Measurements from ENCODE around the gene PGM2L1.
A peak's percentile ranks its signal among the peaks of the same experiment; 100 is the strongest.
"Not testable (repeated sequence)": the region's sequence is repeated elsewhere in the genome, so short reads cannot be mapped to it uniquely, and the experiment has no call there.

PGM2L1 gene

DNA sequence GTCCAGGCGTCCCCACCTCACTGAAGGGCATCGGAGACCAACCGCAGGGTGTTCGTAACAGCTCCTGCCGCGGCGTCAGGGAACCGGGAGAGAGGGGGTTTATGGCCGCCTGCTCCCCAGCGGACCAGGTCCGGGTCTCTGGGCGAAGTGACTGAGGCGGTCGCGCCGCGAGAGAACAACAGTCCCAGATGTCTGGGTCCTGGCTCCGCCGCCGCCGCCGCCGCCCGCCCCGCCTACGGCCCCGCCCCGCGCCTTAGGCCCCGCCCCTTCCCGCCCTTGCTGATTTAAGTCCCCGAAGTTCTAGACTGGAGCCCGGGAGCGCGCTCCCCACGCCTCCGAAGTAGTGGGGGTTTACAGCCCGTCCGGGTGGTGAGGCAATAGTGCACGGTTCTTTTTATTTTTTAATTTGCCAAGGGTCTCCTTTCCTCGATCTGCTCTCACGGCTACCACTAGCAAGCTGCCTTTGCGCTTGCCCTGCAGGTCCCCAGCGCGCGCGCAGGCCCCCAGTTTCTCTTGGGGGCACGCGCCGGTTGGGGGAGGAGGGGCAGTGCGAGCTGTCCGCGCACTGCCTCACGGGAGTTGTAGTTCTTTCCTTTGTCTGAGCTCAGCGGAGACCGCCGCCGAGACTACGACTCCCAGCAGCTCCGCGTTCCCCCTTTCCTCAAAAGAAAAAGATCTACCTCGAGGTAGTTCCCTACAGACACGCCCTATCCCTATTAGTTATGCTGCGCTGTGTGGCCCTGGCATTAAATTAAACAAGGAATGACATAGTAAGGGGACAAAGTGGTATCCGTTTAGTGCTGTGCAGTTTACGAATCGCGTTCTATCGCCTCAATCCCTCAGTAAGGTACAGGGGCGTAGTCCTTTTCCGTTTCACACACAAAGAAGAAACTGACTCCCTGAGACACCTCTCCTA lies at the start of gene PGM2L1:
TSS of gene PGM2L1 (minus strand) at position 190 of the 916 bp plus-strand sequence. CDS start 272 bp downstream, outside the sequence.
- DNase-seq (ENCODE audit: low read depth in 2 of 2), result peak; percentile 86 to 87

DNA sequence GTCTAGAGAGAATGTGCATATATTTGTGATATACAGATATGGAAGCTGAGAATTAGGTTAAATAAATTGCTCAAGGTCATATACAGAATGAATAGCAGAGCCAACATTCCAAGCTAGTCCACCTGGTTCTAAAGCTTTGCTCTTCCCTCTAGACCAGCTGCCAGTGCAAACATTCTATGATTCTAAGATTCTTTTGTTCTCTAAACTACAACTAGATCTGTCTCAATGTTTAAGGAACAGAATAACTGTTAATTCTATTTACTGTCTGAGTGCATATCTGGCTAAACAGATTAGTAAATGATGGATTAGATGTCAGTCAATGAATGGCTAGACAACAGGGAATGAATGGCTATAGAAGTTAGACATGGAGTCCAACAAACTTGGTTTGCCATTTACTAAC lies 49.5 kb upstream of the PGM2L1 start:
- DNase-seq (ENCODE audit: low read depth in 2 of 2), result no peak

DNA sequence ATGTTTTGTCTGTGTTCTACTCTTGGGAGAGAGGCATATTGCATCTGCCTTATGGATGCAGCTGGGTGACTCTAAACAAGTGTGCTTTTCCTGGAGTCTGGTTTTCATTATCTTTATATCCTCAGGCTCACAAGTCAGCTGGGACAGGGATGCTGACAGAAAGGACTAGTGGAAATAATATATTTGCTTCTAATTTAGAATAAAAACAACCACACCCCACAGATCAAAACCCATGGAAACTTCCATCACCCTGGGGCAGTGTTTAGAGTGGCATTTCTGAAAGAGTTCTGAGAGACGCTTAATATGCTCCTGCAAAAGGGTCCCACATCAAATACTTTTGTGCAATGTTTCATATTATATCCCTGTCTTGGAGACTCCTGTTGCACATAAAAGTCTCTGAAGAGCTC lies 48.3 kb upstream of the PGM2L1 start:
- DNase-seq (ENCODE audit: low read depth in 2 of 2), result peak; percentile 34 to 40

DNA sequence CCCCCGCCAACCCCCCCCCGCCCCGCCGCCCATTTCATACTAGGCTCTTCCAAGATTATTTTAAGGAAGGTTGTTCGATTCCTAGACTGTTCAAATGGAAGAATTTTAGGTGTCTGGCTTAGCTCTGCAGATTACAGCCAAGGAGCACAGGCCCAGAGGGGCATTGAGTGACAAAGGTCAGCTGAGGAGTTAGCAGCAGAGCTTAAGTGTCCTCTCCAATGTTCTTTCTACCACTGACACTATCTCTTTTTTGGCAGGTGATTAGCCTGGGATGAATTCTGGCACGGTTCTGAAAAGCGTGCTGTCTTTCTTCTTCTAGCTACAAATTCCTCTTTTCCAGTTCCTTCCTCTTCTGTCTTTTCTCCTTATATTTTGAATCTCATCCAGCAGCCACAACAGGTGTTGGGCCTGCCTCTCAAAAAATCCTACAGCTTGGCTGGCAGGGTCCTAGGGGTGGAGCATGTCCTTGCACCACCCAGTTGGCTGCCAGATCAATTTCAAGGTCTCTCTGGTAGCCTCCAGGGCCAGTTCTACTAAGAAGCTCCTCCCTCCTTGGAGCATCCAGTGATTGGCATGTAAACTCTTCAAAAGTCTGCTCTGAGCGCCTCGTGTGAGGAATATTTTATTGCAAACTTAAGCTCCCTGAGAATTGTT lies 46.1 kb upstream of the PGM2L1 start:
- no peak for DNase-seq (ENCODE audit: low read depth in 2 of 2)

DNA sequence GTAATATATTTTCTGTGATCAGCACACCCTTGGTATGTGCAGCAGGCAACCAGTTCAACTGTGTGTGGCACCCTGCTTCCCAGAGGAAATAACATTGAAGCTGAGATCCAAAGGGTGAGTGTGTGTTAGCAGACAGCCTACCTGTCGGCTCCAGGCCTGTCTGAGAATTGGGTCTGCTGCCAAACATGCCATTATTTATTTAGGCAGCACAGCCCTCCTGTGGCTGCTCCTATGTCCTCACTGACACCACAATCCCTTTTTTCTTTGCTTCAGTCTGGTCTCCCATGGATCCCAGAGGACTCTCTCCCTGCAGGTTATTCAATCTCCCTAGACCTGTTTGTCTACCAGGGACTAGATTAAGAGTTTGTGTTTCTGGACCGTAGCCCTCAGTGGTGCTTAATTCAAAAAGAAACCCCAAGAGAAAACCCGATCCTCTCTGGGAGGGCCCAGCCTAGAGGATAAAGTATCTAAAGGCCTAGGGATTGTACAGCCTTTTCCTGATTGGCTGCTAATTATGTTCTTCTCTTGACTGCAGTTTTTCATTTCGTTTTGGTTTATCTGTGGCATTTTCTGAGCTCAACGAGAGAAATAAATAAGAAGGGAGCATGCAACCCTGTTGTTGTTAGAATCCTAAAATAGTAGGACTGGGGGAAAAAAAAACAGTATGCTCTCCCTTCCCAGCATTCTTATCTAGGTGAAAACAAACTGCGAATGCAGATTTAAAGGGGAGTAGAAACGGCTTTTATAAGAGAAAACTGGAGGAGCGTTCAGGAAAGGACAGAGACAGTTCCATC lies 45.0 kb upstream of the PGM2L1 start:
- DNase-seq (ENCODE audit: low read depth in 2 of 2), result no peak

DNA sequence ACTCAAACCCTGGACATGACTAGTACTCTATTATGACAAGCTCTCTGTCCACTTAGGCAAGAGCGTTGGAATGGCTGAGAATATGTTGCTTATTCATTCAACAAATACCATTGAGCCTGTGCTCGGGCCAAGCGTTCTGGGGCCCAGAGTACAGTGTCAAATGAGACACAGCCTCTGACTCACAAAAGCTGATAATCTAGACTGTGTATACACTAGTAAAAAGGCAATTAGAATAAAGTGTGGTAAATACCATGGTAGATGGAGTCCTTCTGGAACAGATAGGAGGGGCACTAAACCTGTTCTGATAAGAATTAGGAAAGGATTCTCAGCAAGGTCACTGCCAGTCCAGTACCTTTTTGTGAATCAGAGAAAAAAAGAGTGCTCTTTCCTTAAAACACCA lies 44.4 kb upstream of the PGM2L1 start:
- no peak for DNase-seq (ENCODE audit: low read depth in 2 of 2)

DNA sequence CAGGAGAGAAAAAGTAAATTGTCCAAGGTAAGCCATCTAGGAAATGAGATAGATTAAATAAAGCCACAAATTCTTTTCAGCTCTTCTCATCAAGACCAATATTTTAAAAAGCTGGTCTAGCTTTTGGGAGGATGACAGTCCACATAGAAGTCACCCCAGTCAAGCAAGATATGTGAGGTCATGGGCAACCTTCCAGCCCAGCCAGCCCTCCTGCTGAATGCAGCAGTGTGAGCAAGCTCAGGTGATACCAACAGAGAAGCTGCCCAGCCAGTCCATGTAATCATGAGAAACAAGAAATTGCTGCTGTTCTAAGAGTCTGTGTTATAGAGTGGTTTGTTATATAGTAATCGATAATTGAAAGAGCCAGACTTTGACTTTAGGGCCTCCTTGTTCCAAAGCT lies 40.4 kb upstream of the PGM2L1 start:
- no peak for DNase-seq (ENCODE audit: low read depth in 2 of 2)

DNA sequence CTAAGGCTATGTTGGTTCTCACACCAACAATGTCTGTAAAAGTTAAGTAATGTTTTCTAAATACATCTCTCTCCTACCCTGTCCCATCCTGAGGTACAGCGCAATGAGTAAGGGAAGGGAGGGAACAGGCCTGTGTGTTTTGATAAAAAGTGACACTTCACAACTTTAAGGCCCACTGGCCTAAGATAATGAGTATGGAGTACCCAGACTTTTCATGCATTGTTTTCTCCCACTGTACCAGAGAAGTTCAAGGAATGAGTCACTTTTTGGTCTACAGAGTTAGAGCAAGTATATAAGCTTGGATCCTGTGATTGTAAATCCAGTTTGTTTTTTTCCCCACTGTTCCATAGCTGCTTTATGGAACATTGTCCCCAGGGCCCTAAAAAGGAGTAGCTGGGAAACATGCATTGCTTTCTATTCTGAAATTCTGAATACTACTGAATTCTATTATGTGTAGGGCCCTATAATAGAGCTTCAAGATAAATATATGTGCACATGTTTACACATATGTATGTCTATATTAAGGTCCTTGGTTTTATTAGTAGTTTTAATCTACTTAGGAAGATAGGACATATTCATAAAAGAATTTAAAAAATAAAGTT lies 39.3 kb upstream of the PGM2L1 start:
- no peak for DNase-seq (ENCODE audit: low read depth in 2 of 2)

DNA sequence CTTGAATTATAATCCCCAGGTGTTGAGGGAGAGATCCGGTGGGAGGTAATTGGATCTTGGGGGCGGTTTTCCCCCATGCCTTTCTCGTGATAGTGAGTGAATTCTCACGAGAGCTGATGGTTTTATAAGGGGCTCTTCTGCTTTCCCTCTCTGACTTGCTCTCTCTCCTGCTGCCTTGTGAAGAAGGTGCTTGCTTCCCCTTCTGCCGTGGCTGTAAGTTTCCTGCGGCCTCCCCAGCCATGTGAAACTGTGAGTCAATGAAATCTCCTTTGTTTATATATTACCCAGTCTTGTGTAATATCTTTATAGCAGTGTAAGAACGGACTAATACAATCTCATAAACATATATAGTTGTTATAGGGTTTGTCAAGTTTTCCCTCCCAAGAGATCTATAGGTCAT lies 36.3 kb upstream of the PGM2L1 start:
- no peak for DNase-seq (ENCODE audit: low read depth in 2 of 2)

DNA sequence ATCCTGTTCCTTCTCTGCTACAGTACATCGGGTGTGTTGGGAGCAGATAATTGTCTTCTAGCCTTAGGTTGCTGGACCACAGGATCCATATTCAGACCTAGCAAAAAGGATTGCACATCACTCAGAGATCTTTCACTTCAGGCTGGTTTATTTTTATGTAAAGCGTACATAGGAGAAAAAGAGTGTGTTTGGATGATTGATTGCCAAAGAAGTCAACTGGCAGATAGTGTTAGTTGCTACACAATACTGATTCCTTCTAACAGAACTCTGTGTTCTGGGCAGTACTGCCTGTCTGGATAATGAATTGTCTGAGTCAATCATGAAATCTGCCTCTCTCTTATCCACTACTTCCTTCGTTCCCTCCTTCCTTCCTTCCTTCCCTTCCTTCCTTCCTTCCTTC lies 31.0 kb upstream of the PGM2L1 start:
- DNase-seq (ENCODE audit: low read depth in 2 of 2), result no peak

DNA sequence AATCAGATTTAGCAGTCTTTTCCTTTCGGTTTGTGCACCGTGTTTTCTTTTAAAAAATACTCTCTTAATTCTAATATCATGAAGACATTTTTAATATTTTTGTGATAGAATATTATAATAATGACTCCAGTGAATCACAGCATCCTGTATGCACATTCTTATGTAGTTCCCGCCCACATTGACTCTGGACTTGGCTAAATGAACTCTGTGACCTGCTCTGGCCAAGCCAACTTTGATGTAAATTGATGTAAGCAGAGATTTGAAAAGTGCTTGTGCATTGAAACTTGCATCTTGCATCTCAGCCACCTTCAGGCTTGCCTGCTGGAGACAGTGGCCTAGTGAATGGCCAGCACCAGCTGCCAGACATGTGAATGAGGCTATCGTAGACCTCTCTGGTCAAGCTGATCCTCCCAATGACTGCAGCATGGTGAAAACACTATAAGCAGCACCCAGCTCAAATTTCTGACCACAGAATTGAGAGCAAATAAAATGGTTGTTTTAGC lies 29.2 kb upstream of the PGM2L1 start:
- no peak for DNase-seq (ENCODE audit: low read depth in 2 of 2)

DNA sequence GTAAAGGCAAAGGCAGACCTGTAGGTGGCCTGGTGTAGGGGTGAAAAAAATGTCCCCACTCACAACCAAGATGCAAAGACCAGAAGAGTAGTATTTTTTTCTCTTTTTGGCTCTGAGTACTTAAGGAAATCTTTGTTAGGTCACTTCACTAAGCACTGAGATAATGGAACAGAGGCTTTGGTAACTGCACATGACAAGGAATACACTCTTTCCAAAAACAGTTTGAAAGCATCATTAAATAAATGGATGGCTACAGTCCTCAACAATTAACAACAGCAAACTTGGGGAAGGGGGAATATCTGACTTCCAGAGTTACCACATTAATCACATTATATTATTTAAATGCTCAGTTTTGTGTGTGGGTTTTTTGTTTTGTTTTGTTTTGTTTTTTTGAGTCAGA lies 26.9 kb upstream of the PGM2L1 start:
- no peak for DNase-seq (ENCODE audit: low read depth in 2 of 2)

DNA sequence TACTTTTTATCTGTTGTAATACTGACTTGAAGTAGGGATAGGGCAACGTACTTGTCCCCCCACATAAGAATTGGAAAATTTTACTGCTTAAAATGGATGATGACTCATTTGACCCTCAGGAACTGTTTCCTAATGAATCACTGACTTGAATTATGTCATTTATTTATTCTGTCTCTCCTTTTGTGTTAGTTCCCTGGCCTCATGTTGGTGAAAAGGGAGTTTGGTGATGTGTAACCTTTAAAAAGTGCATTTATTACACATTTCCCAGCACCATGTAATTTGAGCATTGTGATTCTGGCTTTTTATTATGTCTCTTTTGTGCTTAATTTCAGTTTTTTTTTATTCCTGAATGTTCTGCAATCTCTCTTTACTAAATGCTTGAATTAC lies 20.3 kb upstream of the PGM2L1 start:
- peak; percentile 44 to 49 for DNase-seq (ENCODE audit: low read depth in 2 of 2)

DNA sequence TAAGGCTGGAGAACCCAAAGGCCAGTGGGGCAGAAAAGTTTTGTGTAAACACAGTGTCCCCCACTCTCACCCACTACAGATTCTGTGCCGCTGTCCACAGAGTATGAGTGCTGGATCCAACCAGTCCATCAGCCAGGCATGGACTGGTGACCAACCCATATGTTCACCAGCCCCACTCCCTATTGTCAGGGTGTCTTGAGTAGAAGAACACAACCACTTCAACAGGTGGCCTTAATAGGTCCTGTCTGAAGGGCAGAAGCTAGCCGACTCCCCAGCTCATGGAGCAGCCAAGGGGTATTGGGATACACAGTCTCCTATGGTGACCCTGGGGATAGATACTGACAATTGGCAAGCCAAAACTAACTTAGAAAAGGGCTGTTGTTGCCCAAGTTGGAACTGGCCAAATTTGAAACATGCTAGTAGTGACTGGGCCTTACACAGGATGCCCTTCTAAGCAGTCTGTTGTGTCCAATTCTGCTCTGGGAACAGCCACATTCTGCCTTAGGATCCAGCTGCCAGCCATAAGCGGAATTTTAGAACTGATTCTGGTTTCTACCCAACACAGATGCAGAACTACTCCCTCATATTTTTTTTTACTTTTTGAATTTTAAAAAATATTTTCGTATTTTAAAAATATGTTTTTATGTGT lies 19.8 kb upstream of the PGM2L1 start:
- no peak for DNase-seq (ENCODE audit: low read depth in 2 of 2)

DNA sequence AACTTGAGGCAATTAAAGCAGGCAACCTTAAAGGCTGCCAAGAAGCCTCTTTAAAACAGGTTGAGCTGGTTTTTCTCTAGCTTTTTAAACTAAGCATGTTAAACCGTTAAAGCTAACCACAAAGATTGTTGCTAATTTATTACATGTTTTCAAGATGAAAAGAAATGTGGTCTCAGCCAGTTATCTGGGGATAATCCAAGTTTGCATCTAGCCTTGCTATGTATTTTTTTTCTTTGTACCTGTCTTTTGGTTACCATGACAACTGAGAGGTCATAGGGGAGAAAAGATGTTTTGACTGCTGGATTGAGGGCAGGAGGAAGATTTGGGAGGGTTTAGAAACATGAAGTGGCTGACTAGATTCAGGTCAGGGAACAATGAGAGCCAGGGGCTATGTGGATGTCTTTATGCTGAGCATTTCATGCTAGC lies 19.2 kb upstream of the PGM2L1 start:
- peak in 1 of 2 experiments; percentile 37 for DNase-seq (ENCODE audit: low read depth in 2 of 2)

DNA sequence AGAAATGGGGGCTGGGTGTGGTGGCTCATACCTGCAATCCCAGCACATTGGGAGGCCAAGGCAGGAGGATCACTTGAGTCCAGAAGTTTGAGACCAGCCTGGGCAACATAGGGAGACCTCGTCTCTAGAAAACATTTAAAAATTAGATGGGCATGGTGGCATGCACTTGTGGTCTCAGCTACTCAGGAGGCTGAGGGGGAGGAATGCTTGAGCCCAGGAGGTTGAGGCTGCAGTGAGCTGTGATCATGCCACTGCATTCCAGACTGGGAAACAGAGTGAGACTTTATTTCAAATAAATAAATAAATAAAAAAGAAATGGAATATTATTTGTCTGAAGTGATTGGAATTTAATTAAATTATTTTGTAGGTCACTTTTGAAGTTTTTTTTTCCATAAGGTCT lies 18.7 kb upstream of the PGM2L1 start:
- not testable (repeated sequence) for DNase-seq (ENCODE audit: low read depth in 2 of 2)

DNA sequence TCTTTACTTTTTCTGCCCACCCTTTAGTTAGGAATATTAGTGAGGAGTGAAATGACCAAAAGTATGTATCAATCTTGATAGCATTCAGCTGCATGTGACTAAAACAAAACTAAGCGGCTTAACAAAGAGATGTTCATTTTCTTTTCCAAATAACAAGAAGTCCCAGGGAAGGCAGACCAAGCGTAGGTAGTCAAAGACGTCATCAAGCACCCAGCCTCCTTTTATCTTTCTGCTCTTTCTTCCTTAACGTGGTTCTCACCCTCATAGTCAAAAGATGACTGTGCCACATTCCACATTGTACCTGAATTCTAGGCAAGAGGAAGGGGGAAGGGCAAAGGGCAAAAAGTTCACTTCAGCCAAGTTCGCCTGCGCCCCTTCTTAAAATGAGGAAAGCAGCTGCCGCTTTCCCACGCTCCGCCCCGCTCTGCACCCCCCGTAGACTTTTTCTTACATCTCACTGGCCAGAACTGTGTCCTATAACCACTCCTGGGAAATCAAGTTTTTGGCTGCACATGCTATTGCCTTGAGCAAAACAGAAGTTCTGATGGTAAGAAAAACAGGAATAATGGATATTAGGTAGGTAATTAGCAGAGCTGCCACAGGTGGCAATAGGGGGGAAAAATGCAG lies 14.6 kb upstream of the PGM2L1 start:
- no peak for DNase-seq (ENCODE audit: low read depth in 2 of 2)

DNA sequence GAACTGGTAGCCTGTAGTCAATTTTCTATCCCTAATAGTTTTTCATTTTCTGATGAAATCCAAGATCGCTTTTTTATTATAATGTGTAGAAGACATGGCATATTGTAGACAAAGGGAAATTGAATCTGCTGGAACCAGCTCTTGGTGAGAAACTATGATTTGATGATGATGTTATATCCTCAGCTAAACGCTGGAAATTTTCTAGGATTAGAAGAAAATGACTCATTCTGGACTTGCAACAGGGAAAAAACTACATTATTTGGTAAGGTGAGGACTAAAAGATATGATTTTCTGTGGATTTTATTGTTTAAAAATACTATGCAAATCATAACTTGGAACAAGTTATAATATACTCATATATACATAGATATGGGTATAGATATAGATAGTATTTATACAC lies 14.1 kb upstream of the PGM2L1 start:
- DNase-seq (ENCODE audit: low read depth in 2 of 2), result no peak

DNA sequence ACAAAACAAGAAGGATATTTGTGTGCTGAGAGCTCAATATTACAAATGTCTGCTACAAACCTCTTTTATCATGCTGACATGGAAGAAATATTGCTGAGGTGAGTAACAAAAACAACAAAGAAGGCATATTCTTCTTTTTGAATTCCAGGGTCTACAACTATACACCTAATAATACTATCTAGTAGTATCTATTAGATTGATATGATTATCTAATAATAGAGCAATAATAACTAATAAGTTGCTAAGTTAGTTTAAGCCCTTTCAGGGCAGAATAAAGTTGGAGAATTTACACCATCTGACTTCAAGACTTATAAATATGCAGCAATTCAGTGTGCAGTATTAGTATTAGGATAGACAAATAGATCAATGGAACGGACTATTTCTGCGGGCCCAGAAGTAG lies 11.4 kb upstream of the PGM2L1 start:
- DNase-seq (ENCODE audit: low read depth in 2 of 2), result no peak

DNA sequence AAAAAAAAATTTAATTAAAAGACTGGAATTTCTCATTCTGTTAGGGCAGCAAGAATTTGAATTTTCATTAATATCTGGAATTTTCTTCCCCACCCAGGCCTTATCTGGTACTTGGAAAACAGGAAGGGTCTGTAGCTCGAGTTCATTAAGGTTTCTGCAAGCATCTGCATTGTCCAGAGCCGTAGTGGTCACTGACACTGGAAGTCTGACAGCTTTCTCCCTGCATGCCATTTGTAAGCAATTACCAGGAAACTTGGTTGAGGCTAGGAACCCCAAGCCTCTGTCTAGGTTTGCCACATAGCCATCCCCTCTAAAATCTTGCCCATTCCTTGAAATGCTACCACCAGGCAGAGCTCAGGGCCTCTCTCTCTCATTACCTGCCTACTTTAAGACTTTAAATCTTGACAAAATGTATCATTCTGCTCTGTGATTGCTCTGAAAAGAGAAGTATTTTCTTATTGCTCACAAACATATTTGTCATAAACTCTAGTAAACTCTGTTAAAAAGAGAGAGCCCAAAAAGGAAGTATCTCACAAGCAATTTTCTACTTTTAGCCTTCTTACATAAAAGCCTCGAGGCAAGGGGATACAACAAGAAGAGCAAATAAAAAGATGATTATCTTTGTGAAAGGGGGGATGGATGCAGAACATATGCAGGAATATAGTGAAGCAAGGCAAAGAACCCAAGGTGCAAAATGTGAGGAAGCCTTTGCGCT lies 5.5 kb upstream of the PGM2L1 start:
- DNase-seq (ENCODE audit: low read depth in 2 of 2), result no peak

Data from fibroblast of skin of left quadriceps (primary cell).